DMS53 treated with DMSO at 0.1 percent for 48 hours (cell line): ENCODE measurements around the gene ARSD.
A peak's percentile ranks its signal among the peaks of the same experiment; 100 is the strongest.
"Not testable (repeated sequence)": the region's sequence is repeated elsewhere in the genome, so short reads cannot be mapped to it uniquely, and the experiment has no call there.

Source experiments
- DNase-seq: peaks from one replicate; lab custom pipeline; 2025; ENCODE audit not compliant: unreplicated experiment; lab: John Stamatoyannopoulos, UW

Gene ARSD

DNA sequence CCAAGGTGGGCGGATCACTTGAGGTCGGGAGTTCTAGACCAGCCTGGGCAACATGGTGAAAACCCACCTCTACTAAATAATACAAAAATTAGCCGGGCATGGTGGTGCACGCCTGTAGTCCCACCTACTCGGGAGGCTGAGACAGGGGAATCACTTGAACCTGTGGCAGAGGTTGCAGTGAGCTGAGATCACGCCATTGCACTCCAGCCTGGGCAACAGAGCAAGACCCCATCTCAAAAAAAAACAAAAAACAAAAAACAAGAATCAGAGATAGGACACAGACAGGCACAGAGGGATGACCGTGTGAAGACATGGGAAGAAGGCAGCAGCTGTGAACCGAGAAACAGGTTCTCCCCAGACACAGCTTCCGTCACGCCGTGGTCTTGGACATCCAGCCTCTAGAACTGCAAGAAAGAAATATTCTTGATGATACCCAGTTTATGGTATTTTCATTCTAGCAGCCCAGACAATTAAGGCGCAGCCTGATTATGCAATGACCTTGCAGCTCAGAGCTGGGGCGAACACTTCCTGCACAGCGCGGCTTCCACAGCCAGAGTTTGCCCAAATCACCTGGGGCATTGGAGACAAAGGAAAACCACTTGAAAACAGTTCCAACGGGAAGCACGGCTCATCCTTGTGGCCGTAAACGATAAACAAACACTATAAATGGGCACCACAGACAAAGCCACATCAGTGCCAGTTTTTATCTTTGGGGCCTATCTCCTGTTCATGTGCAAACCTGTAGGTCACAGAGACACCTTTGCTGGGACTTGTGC, 4.2 kb upstream of the ARSD start:
- no peak for DNase-seq

- no peak for DNase-seq
These were observed 2.5 kb upstream of the ARSD start for GRCh38 chrX:2931612-2932011.

DNA sequence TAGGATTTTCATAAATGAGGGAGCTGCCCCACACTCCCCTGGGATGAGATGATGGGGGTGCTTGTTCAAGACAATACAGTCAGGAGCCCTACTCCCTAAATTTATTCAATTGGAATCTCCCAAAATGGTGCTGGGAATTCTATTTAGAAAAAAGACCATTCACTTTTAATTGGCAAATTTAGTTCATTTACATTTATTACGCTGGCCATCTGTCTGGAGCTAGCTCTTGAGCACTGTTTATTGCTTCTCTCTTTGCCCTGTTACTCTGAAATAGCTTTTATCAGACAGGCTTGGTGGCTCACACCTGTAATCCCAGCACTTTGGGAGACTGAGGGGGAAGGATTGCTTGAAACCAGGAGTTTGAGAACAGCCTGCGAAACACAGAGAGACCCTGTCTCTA, 2.0 kb upstream of the ARSD start:
- no peak for DNase-seq

DNA sequence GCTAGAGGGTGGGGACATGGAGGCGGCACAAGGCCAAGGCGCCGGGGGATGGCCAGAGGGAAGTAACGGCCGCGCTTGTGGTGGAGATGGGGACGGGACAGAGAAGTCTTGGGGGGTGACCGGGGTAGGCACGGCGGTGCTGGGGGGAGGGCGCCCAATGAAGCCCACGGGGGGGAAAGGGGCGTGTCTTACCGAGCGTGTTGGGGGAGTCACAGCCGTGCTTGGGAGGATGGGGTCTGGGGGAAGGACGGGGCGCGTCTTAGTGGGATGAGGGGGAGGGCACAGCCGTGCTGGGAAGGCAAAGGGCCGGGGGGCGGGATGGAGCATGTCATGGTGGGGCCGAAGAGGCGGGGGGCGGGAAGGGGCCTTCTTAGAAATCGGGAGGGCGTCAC, 952 bp downstream of the ARSD start:
- DNase-seq = no peak

GRCh38 chrX:2926664-2927275, 2.4 kb downstream of the ARSD start:
- no peak for DNase-seq

DNA sequence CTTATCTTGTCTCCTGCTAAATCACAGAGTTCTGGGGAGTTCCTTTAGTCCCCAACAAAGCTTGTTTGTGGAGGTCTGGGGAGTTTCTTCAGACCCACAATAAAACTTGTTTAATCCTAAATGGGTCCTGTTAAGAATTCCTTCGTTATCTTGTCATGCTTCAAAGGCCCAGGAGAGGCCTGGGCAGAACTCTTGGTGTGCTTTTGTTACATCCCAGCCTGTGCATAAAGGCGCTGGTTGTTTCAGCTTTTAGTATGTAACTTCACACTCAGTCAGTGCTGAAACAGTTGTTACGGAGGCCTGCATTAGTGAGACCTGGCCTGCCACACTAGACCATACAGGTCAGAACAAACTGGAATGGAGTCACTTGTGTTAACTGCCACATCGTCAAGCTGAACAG, 2.9 kb downstream of the ARSD start:
- not testable (repeated sequence) for DNase-seq

DNA sequence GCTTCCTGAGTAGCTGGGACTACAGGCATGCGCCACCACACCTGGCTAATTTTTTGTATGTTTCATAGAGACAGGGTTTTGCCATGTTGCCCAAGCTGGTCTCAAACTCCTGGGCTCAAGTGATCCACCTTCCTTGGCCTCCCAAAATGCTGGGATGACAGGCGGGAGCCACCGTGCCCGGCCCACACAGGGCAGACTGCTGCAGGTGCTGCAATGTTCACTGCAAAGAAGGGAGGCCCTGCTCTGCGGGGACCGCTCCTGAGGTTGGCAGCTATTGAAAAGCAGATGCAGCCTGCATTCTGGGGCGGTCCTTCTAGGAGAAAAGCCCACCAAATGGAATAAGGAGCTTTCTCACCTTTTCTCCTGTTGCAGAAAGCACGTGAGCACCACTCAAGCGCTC, 5.0 kb downstream of the ARSD start:
- DNase-seq = no peak

DNA sequence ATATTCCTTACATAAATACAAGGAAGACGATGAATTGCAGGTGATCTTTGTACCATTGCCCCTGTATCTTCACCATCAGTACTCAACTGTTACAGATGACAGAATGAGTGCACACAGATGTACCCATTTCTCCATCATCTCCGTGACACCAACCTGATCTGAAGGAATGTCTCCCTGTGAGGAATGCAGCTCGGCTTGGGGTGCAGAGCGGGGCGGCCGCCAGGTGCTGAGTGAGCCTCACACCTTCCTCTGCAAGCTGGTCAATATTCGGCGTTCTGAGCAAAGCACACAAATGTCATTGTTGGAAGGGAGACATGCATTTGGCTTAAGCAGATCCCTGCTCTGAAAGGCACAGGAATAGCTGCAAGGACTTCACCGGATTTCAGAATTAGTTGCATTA, 7.4 kb downstream of the ARSD start:
- DNase-seq = no peak

GRCh38 chrX:2921193-2921592, 7.9 kb downstream of the ARSD start:
- DNase-seq = no peak

DNA sequence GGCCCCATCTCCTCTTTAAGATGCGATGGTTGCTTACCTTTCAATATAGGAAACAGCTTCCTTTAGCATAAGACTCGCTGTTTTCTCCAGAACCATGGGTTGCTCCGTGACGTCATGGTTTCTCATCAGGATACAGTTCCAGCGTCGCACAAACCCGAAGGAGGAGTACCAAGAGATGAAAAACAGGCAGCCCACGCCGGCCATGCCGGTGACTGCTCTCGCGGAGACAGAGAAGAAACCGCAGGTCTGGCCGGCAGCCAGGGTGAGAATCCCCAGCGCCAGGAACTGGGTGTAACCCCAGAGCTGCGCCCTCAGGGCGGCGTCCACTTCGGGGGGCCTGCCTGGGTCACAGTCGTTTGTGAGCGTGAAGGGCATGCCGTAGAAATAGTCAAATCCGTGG, 11.4 kb downstream of the ARSD start:
- no peak for DNase-seq

- no peak for DNase-seq
These were observed 16.0 kb downstream of the ARSD start for GRCh38 chrX:2913118-2913517.

DNA sequence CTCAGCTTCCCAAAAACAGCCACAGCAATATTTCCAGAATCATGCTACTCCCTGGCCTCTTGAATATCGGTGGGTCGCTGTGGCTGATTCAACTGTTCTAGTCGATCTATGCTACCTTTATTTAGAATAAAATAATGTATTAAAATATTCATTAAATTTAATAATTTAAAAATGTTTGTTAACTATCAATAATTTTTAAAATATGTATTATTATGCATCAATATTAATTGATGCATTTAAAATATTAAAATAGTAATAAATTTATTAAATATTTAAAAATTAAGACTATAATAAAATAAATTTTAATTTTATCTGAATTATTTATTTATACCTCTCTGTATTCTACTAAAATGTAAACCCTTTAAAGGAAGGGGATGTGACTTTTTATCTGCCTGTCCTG, 19.0 kb downstream of the ARSD start:
- DNase-seq = no peak

DNA sequence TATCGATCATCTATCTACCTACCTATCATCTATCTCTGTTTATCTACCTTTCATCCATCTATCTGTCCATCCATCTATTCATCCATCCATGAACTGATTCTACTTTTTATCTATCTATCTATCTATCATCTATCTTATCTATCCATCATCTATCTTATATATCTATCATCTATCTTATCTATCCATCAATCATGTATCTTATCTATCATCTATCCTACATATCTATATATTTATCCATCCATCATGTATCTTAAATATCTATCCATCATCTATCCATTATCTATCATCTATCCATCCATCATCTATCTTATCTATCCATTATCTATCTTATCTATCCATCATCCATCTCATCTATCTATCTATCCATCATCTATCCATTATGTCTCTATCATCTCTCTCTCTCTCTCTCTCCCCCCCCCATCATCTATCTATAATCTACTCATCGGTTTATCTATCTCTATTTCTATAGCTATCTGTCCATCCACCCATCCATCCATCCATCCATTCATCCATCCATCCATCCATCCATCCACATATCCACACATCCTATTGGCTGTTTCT, 20.9 kb downstream of the ARSD start:
- DNase-seq = no peak

- DNase-seq = no peak
These were observed 21.8 kb downstream of the ARSD start for GRCh38 chrX:2907295-2907694.

- DNase-seq = no peak
These were observed 25.8 kb downstream of the ARSD start for GRCh38 chrX:2903366-2903765.

GRCh38 chrX:2902841-2903240, 26.3 kb downstream of the ARSD start:
- DNase-seq = no peak

GRCh38 chrX:2901367-2902036, 27.6 kb downstream of the ARSD start:
- peak; percentile 38 for DNase-seq

- peak; percentile 30 for DNase-seq
These were observed 30.2 kb downstream of the ARSD start for GRCh38 chrX:2898846-2899512.

DNA sequence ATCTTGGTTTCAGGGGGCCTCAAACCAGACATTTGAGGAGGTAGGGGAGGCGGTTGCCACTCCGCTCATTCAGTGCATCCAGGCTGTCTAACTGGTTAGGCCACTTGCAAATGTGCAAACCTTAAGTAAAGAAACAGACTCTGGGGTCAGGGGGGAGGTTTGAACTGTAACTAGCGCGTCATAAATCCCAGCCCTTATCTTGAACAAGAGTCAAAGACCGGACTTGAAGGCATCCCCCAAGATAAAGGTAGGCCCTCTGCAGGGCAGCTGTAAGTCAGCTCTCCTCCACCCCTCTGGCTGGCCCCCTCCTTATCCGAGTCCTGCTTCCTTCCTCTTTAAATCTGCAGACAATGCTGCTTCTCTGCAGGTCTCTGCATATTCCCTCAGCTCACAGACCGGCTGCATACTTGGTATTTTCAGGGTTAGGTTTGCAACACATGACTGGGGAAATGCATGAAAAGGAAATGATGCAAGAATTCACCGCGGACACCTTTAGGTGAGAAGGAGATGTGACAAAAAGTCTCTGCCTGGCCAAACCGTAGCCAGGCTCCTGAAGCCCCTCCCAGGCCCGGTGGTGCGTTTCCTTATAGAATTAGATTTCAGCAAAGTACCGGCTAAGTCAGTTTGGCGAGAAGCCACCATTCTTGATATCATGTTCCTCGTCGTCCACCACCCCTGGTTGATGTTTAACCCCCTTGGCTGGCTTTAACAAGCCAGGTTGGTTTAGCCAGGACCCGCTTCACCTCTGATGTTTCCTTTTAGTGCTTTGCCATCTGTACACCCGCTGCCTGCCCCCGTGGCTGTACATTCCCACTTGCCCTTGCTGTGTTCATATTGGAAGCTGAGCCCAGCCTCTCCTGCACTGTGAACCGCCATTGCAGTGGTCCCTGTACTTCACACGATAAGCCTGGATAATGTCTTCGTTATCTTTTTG, 31.2 kb downstream of the ARSD start:
- peak; percentile 52 for DNase-seq

DNA sequence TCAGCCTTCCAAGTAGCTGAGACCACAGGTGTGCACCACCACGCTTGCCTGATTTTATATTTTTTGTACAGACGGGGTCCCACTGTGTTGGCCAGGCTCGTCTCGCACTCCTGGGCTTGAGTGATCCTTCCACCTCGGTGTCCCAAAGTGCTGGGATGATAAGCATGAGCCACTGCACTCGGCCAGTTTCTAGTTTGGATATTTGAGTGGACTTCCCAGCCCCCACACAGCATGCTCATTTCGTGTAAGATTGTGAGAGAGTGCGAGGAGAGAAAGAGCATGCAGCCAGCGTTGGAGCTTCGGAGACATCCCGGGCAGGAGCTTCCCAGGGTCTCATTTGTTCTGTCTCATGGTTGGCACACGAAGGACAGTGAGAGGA, 31.8 kb downstream of the ARSD start:
- no peak for DNase-seq
